NAMALWA (cell line): Measurements from ENCODE around the gene PIGU.
A peak's percentile ranks its signal among the peaks of the same experiment; 100 is the strongest.
"Not testable (repeated sequence)": the region's sequence is repeated elsewhere in the genome, so short reads cannot be mapped to it uniquely, and the experiment has no call there.

ENCODE experiments used
- DNase-seq: peaks from one replicate; pipeline ENCODE4 v3.0.0-alpha.2; 2015; ENCODE audit warnings: low spot score

PIGU gene

GRCh38 chr20:34532756-34533155 lies 144.1 kb downstream of the PIGU start:
- DNase-seq, result no peak

- DNase-seq, result no peak
Measured at GRCh38 chr20:34532320-34532719, 144.6 kb downstream of the PIGU start.

GRCh38 chr20:34531608-34532265 lies 145.2 kb downstream of the PIGU start:
- no peak for DNase-seq

DNA sequence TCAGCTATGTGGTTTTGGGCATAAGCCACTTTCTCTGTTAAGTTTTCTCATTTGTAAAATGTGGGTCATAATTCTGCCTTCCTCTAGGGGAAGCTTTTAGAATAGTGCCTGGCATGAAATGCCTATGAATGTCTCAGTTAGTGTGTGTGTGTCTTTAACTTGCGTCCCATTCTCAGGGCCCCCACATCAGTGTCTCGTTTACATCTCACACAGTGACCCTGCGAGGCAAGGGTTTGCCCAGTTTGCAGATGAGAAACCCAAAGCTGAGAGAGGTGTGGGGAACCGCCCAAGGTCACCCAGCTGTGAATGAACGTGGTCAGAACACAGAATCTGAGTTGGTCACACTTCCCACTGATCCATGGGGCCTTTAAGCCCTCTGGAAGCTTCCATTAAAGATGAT lies 146.6 kb downstream of the PIGU start:
- DNase-seq, result no peak

DNA sequence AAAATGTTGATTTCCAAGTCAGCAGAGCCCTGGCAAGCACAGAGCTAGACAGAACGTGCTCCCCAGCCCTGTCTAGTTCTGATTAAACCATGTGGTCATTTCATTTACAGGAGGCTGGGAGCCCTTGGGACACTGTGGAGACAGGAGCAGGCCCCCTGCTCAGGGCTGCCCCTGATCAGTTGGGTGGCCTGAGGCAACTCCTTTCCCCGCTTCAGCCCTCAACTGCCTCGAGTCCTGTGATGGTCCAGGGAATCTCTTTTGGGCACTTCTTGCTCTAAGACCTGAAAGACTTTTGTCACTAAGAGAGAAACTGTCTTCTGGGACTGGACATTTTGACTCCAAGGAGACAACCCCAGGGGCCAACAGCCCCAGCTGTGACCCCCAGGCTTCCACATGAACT lies 147.2 kb downstream of the PIGU start:
- DNase-seq, result no peak

GRCh38 chr20:34528921-34529297 lies 148.0 kb downstream of the PIGU start:
- DNase-seq, result no peak

DNA sequence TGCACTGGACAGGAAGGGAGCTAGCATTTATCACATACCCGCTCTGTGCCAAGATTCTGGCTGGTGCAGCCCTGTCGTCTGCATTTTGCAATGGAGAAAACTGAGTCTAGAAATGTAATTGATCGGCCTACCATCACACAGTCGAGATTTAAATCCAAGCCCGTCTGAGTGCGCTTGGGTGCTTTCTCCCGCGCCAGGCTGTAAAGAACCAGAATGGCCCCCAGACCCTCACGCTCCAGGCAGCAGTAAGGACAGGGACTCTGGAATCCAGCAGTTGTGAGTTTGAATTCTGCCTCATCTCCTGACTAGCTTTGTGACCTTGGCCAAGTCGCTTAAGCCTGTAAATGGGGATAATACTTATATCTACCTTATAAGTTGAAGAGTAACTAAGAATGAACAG lies 149.9 kb downstream of the PIGU start:
- DNase-seq, result no peak

DNA sequence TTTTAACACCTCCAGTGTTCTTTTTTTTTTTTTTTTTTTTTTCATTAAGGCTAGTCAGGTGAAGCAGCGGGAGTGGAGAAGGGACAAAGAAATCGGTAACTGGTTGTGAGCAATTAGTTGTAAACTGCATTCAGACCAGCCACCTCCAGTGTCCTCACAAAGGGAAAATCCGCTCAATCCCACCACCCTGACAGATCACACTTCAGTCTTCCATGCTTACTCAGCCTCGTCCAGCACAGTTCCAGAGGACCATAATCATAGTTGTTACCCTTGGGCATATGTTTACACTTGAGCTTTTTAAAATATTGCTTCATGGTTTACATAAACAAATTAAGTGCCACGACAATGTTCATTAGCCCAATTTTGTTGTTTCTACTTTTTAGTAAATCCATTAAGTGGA lies 150.4 kb downstream of the PIGU start:
- DNase-seq, result no peak

- no peak for DNase-seq
Measured at GRCh38 chr20:34525709-34526416, 151.0 kb downstream of the PIGU start.

DNA sequence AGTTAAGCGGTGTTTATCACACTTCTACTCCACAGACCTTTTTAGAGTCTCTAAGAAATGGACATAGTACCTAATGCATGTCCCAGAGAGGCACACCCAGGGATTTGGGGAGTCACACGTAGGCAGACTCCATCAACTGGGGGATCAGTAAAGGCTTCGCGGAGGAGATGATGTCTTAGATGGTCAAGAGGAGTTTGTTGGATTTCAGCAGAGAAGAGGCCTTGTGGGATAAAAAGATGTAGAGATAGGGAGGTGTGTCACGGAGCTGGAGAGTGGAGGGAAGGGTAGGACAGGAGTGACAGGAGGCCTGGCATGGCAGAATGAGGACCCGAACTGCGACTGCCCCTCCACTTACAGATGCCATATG lies 151.6 kb downstream of the PIGU start:
- DNase-seq, result no peak

DNA sequence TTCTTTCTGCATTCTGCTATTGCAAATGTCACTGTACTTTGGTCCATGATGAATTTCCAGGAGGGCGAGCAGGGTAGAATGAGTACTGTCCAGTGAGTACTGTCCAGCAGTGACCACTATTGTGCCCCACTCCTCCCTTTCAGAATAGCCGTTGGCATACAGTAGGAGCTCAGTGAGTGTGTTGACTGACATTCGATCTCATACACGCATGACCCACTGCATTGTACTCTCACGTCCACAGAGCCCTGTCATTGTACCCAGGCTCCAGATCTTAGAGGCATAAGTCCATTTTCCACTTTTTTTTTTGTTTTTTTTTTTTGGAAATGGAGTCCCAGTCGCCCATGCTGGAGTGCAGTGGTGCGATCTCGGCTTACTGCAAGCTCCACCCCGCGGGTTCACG lies 152.5 kb downstream of the PIGU start:
- no peak for DNase-seq

GRCh38 chr20:34522969-34523871 lies 153.7 kb downstream of the PIGU start:
- peak; percentile 79 for DNase-seq

DNA sequence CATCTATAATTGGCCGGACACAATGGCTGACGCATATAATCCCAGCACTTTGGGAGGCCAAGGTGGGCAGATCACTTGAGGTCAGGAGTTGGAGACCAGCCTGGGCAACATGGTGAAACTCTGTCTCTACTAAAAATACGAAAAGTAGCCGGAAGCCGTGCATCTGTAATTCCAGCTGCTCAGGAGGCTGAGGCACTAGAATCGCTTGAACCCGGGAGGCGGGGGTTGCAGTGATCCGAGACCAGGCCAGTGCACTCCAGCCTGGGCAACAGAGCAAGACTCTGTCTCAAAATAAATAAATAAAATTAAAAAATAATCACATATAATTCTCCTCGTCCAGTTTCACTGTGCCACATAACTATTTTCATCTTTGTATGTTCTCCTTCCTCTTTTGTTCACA lies 157.1 kb downstream of the PIGU start:
- DNase-seq, result not testable (repeated sequence)

DNA sequence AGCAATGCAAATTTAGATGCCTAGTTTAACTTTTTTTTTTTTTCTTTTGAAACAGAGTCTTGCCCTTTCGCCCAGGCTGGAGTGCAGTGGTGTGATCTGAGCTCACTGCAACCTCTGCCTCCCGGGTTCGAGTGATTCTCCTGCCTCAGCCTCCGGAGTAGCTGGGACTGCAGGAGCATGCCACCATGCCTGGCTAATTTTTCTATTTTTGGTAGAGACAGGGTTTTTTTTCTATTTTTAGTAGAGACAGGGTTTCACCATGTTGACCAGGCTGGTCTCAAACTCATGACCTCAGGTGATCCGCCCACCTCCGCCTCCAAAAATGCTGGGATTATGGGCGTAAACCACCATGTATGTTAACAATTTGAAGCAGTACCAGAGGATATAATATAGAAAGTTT lies 158.0 kb downstream of the PIGU start:
- not testable (repeated sequence) for DNase-seq

GRCh38 chr20:34517114-34517505 lies 159.8 kb downstream of the PIGU start:
- no peak for DNase-seq

- DNase-seq, result peak; percentile 96
Measured at GRCh38 chr20:34516247-34517113, 160.4 kb downstream of the PIGU start, which contains the start of gene DYNLRB1. Gene DYNLRB1, plus strand, starts transcription at chr20:34516422. Its CDS starts 37 bp downstream, at chr20:34516459.

GRCh38 chr20:34515484-34516246 lies 161.2 kb downstream of the PIGU start:
- peak; percentile 87 for DNase-seq

- DNase-seq, result no peak
Measured at GRCh38 chr20:34514897-34515483, 161.9 kb downstream of the PIGU start.

GRCh38 chr20:34514034-34514433 lies 162.9 kb downstream of the PIGU start:
- DNase-seq, result not testable (repeated sequence)

DNA sequence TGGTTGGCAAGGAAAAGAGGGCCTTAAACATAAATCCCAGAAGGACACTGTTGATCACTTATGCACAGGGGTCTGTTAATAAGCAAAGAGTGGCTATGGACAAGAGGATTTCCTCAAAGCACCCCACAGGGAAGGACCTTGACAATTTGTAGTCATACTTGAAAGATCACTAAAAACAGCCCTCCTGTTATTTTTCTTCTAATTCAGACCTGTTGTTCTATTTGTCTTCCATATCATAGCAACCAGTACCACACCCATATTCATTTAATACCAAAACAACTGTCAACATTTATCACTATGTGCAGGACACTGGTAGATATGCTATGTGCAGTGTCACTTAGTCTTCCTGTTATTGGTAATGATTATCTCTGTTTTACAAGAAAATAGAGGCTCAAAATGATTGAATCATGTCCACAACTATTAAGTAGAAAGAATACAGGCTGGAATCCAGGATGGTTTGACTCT lies 163.9 kb downstream of the PIGU start:
- DNase-seq, result peak; percentile 37
